GM13976 (cell line): ENCODE data around the gene CMC4.

Source experiments
- DNase-seq: peaks from one replicate; pipeline ENCODE4 v3.0.0; 2012; ENCODE audit warnings: low spot score
- in situ Hi-C: fragments of 300-500 bp; cut with MboI; formaldehyde crosslinking; loops from one replicate; pipeline ENCODE4 v1.12.0; 2022; ENCODE audit warnings: low sequenced_read_pairs, mixed read lengths, inconsistent platforms; ENCODE audit not compliant: unreplicated experiment
- TF ChIP-seq, protein P1 (sequence below): IDR thresholded peaks from 2 replicates; pipeline ENCODE4 v1.5.1; 2012; ENCODE audit warnings: borderline replicate concordance, mild to moderate bottlenecking; ENCODE audit not compliant: insufficient read depth; ENCODE audit errors: extremely low read depth, missing control alignments, control extremely low read depth

The CMC4 gene

DNA sequence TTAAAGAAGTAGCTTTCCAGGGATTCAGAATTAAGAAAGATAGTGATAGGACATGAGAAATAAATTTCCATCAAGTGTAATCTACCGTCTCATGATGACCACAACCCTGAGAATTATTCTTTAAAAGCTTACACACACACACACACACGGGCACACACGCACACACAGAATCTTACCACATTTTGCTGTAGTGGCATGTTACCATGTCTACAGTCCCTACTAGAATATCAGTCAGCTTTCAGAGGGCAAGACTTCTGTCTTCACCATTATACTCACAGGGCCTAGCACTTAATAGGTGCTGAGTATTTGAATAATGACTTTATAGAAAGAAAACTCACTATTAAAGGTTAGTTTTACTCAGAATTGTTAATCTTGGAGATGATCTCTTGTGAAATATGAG, 15.4 kb downstream of the CMC4 start:
- TF ChIP-seq, protein P1, sequence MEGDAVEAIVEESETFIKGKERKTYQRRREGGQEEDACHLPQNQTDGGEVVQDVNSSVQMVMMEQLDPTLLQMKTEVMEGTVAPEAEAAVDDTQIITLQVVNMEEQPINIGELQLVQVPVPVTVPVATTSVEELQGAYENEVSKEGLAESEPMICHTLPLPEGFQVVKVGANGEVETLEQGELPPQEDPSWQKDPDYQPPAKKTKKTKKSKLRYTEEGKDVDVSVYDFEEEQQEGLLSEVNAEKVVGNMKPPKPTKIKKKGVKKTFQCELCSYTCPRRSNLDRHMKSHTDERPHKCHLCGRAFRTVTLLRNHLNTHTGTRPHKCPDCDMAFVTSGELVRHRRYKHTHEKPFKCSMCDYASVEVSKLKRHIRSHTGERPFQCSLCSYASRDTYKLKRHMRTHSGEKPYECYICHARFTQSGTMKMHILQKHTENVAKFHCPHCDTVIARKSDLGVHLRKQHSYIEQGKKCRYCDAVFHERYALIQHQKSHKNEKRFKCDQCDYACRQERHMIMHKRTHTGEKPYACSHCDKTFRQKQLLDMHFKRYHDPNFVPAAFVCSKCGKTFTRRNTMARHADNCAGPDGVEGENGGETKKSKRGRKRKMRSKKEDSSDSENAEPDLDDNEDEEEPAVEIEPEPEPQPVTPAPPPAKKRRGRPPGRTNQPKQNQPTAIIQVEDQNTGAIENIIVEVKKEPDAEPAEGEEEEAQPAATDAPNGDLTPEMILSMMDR: no peak
- DNase-seq: no peak
- in situ Hi-C loops: loop anchor here (10.0 kb wide), 1 partner anchor 61 kb away; no protein-coding TSS in a partner anchor

DNA sequence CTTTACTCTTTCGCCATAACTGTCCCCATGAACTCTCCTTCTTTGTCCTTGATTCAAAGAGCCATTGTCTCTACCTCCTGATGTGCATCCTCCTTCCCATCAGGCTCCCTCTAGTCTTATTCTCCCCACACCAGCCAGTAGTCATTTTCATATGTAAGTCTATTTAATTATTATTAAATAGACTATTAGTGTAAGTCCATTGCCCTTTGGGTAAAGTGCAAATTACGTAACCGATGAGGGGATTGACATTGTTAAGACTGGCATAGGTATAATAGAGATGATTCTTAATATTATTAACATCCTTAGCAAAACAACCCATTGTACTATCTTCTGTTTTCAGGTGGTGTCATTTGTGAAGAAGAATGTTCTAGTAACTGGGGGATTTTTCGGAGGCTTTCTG, 16.7 kb downstream of the CMC4 start:
- in situ Hi-C loops: loop anchor here (10.0 kb wide), 1 partner anchor 59 kb away; no protein-coding TSS in a partner anchor

DNA sequence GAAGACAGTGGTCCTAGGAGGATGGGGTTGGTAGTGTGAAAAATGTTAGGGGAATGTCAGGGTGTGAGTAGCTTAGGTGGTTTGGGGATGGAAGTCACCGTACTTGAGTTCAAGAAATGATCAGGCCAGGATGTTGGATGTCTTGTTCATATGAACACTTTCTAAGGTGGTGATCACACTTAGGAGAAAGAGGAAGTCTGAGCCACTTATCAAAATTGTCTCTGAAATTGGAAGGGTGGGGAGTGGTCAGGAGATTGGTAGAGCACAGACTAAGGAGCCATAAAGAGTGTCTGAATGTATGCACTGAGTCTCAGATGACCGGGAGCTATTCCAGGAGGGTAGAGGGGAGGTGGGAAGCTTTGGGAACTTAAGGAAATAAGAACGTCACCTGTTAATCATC, 17.3 kb downstream of the CMC4 start:
- in situ Hi-C loops: loop anchor here (10.0 kb wide), 1 partner anchor 59 kb away; no protein-coding TSS in a partner anchor
- DNase-seq: no peak
- TF ChIP-seq, protein P1: no peak

More for the DNA sequence above, 16.7 kb downstream of the CMC4 start:
- DNase-seq: no peak
- TF ChIP-seq, protein P1: no peak

DNA sequence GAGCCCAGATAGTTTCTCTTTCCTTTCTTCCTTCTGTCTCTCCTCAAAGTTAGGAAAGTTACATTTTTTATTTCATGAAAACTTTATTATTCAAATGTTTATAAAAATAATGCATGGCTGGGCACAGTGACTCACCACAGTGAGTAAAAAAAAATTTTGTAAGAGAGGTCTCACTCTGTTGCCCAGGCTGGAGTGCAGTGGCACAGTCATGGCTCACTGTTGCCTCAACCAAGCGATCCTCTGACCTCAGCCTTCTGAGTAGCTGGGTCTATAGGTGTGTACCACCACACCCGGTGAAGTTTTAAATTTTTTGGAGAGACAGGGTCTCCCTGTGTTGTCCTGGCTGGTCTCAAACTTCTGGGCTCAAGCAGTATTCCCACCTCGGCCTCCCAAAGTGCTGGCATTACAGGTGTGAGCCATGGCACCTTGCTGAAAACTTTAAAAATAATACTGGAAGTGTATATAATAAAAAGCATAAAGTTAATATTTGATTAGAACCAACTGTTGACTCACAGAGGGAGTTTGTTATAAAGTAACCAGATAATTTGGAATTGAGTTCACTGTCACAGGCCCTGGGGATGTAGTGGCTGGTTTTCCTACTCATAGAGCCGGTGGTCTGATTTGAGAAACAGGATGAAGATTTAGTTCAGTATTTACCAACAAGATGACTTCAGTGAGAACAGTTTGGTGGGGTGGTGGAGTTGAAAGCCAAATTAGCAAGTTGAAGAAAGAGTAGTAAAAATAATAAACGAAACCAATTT, 18.0 kb downstream of the CMC4 start:
- TF ChIP-seq, protein P1: no peak
- in situ Hi-C loops: loop anchor here (10.0 kb wide), 1 partner anchor 58 kb away; no protein-coding TSS in a partner anchor
- no peak for DNase-seq

DNA sequence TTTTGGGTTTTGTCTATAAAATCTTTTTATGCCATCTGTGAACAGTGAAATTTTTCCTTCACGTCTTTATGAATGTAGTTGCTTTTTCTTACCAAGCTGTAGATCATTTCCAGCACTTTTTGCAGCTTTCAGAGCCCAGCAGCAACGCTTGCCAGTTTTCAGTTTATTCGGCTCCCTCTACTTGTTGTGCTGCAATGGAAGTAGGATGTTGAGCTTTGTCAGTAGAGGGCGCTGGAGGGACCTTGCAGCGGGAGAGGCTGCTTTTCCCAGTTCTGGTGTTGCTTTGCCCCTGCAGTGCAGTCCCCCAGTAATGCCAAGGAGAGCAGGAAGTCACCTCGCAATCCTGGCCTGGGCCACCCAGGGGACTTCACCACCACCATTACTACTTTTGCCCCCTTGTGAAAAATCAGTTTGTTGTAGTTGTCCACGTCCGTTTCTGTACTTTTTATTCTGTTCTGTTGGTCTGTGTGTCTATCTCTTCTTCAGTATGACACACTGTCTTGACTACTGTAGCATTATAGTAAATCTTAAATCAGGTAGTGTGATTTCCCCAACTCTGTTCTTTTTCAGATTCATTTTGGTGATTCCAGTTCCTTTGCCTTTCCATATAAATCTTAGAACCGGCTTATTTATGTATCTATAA, 21.8 kb downstream of the CMC4 start:
- in situ Hi-C loops: no loop called here
- no peak for DNase-seq
- TF ChIP-seq, protein P1: peak; percentile 43

DNA sequence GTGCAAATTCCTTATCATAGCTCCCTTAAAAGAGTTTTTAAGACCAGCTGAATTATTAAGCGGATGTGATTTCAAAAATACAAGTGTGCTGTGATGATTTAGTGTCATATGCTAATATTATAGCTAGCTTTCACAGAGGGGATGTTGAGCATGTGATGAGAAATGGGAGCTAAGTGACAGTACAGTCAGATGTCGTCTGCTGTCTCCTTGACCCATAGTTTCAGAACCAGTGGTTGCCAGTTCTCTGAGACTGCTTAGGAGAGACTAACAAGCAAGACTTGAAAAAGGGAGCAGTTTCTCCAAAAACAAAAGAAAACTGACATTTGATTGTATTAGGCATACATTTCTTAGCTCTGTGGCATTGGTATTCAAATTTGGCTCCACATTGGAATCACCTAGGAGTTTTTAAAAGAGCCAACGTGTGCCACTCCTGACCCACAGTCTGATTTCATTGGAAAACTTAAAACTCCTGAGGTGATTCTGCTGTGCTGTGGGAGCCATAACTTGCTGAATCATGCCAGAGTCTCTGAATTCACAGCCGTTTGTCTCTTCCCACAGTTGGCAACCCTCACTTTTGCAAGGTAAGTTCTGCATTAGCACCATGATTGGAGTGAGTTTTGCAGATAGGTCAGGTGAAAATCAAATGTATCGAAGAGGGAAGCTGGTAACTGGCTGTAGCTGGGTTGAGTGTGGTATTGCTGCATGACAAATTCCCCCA, 24.0 kb downstream of the CMC4 start:
- no peak for DNase-seq
- in situ Hi-C loops: no loop called here
- TF ChIP-seq, protein P1: no peak
